Fibroblast of skin of right biceps (primary cell): ENCODE measurements around the gene CRYGC.

ENCODE experiments used
- DNase-seq: peaks from one replicate; pipeline ENCODE4 v3.0.0-alpha.2; 2013

Gene CRYGC

GRCh38 chr2:208092093-208092832, 37.4 kb downstream of the CRYGC start:
- no peak for DNase-seq

DNA sequence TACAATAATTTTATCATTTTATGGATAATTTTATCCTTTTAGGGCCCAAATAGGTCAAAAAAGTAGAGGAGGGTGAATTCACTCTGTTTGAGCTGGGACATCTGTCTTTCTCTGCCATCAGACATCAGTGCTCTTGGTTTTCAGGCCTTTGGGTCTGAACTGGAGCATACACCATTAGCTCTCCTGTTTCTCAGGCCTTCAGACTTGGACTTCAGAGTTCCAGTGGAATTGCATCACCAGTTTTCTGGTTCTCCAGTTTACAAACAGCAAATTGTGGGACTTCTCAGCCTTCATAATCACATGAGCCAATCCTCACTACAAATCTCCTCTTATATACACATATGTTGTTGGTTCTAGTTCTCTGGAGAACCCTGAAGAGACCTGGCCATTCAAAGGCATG, 39.2 kb downstream of the CRYGC start:
- no peak for DNase-seq

DNA sequence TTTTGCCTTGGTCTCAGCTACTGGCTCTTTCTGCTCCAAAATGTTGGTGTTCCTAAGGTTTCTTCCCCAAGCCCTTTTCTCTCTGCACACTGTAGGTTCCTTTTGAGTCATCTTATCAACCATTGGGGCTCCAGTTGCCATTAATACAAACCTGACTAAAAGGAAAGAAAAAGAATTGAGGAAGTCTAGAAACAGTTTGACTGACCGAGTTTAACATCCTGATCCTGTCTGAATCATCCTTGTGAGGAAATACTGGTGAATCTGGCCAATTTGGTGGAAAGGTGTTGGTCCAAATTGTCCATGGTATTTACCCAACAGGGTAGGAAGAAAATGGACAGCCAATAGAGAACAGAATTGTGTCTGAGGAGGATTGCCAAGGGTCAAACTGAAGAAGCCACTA, 43.6 kb downstream of the CRYGC start:
- DNase-seq, result no peak

DNA sequence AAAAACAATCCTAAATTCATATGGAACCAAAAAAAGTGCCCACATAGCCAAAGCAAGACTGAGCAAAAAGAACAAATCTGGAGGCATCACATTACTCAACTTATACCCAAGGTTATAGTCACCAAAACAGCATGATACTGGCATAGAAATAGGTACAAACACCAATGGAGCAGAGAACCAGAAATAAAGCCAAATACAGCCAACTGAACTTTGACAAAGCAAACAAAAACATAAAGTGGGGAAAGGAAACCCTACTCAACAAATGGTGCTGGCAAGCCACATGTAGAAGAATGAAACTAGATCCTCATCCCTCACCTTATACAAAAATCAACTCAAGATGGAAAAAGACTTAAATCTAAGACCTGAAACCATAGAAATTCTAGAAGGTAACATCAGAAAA, 45.8 kb downstream of the CRYGC start:
- DNase-seq, result no peak
